ENCODE results near the gene ARNT2. TPM values are rescaled to one million over a fixed set of nuclear protein-coding genes. Genes with fewer than 3 reads are reported as not detected.

Gene ARNT2
- total and polyA plus RNA-seq, 10 of the 15 experiments (the other 5 are each of a cell fraction or from before 2014, with no cell fraction given), result 0.07 to 0.49 (median 0.09) TPM; not detected in 6

GRCh38 chr15:80599359-80599758 is 195.2 kb downstream of the ARNT2 start:
- SMC1A ChIA-PET (ENCODE audit: uncharacterized antibody, unreplicated experiment), result interaction anchor here (2.3 kb wide), 1 partner anchor 177 kb away, joined by 10 read pairs; no protein-coding TSS in a partner anchor
- TF ChIP-seq CTCF (IDR thresholded peaks at IDR 0.05 in 2 of 3, conservative IDR thresholded peaks at IDR 0.05 in 1 of 3; ENCODE audit: control insufficient read depth in 2 of 3, extremely low read depth in 1 of 3, insufficient read depth in 1 of 3, low read depth in 3 of 3, low read length in 3 of 3) (no peak), POU2F2 (IDR thresholded peaks at IDR 0.05; ENCODE audit: borderline replicate concordance, low read depth, low read length) (no peak), CEBPZ (IDR thresholded peaks at IDR 0.05; ENCODE audit: low read depth, low read length) (no peak), PML (IDR thresholded peaks at IDR 0.05; ENCODE audit: low read length) (no peak), CBFB (IDR thresholded peaks at IDR 0.05; ENCODE audit: low read depth) (no peak), ZNF217 (IDR thresholded peaks at IDR 0.05) (no peak)
- intact Hi-C loops (cut with micrococcal nuclease; ENCODE audit: unreplicated experiment), result no loop called here
- H4K20me1 ChIP-seq (ENCODE audit: control insufficient read depth, insufficient read depth), result no peaks in the 10 kb centered on the region
- POLR2A ChIA-PET, result no interaction called here
- peaks cover 0 to 1% of the 10 kb centered on the region in 2 experiments; a peak in 1 of 4 replicates for H3K27me3 ChIP-seq (replicated peaks in 1 of 2; ENCODE audit: control insufficient read depth in 2 of 2, insufficient read depth in 2 of 2, low read length in 1 of 2)
- RAD21 ChIA-PET (ENCODE audit: unreplicated experiment), result no interaction called here
- no peaks in the 10 kb centered on the region for H3K4me1 ChIP-seq (ENCODE audit: control insufficient read depth, insufficient read depth, low read length)
- no peaks in the 10 kb centered on the region for H3K36me3 ChIP-seq (ENCODE audit: control insufficient read depth in 2 of 2, insufficient read depth in 2 of 2, low read length in 1 of 2)
- no peak overlapping the region for H3K27ac ChIP-seq (ENCODE audit: control insufficient read depth, insufficient read depth)
- BruUV-seq (replicated peaks), result no TSS peak
- DNase-seq (ENCODE audit: low read depth, low spot score) (no peak), ATAC-seq (no peak), FAIRE-seq (no peak)
- H3K9ac ChIP-seq (ENCODE audit: control insufficient read depth, insufficient read depth, low read length), result no peak overlapping the region
- no peaks in the 10 kb centered on the region for H3K79me2 ChIP-seq (ENCODE audit: control insufficient read depth, insufficient read depth, low read length)
- no peak overlapping the region for H3K4me2 ChIP-seq (ENCODE audit: control insufficient read depth, insufficient read depth)
- H2AFZ ChIP-seq (ENCODE audit: control insufficient read depth, low read depth, low read length), result no peak overlapping the region
- in situ Hi-C loops (cut with MboI), result no loop called here
- H3K9me3 ChIP-seq (replicated peaks; ENCODE audit: control insufficient read depth, insufficient read depth, low read length), result no peaks in the 10 kb centered on the region
- WGBS (ENCODE audit: insufficient coverage, insufficient replicate concordance, low lambda C conversion rate, missing lambda C conversion rate), result 21% methylated on average over 1 of the region's 1 CpG
- CTCF ChIA-PET, result interaction anchor here (0.9 to 1.6 kb wide), 2 partner anchors 33 to 177 kb away, joined by 3 to 12 read pairs; no protein-coding TSS in a partner anchor
- H3K4me3 ChIP-seq, result no peak overlapping the region

All from GM12878 (cell line).